SKM-1 (cell line): ENCODE results near the gene IKZF1.
"Not testable (repeated sequence)": the region's sequence is repeated elsewhere in the genome, so short reads cannot be mapped to it uniquely, and the experiment has no call there.

Source experiments
- DNase-seq: peaks from one replicate; lab custom pipeline; 2025; ENCODE audit not compliant: unreplicated experiment; lab: John Stamatoyannopoulos, UW

The IKZF1 gene

DNA sequence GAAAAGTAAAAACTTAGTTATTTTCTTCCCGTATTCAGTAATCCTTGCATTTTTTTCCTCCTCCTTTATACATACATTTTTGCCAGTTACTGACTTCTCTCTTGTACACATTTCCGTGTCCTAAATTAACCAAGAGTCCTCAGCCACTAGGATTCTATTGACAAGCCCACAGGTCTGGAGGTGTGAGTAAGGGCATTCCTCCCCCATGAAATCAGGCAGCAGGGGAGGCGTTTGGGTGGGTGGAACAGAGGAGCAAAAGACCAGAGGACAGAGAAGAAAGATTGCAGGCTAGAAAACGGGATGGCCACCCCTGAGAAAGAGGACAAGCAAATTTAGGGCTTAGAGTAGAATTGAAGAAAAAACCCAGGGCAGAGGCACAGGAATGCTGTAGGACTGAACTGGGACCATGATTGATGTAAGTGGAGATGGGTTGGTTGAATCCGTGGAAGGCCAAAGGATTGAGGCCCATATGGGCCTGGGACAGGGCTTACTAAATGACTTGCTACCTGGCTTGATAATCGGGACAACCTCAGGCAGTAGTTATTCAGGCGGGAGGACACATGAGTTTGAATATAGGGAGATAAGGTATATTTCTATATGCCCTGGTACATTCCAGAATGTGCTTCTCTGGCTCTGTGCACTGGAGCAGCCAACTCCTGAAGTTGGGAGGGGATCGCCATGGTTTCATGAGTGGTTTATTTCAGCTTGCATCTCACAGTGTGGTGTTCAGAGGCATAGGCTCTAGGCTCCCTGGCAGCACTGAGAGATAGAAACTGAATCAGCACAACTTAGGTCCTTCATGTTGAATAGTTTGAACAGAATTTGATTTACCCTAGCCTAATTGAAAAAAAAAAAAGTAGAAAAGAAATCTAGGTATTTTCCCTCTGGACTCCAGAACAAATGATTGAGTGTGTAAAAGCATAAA, 28.0 kb downstream of the IKZF1 start:
- no peak for DNase-seq

- no peak for DNase-seq
These were observed 28.7 kb downstream of the IKZF1 start for GRCh38 chr7:50333221-50333651.

- DNase-seq: no peak
These were observed 30.0 kb downstream of the IKZF1 start for GRCh38 chr7:50334341-50334994.

GRCh38 chr7:50335230-50335794, 30.8 kb downstream of the IKZF1 start:
- DNase-seq: no peak

DNA sequence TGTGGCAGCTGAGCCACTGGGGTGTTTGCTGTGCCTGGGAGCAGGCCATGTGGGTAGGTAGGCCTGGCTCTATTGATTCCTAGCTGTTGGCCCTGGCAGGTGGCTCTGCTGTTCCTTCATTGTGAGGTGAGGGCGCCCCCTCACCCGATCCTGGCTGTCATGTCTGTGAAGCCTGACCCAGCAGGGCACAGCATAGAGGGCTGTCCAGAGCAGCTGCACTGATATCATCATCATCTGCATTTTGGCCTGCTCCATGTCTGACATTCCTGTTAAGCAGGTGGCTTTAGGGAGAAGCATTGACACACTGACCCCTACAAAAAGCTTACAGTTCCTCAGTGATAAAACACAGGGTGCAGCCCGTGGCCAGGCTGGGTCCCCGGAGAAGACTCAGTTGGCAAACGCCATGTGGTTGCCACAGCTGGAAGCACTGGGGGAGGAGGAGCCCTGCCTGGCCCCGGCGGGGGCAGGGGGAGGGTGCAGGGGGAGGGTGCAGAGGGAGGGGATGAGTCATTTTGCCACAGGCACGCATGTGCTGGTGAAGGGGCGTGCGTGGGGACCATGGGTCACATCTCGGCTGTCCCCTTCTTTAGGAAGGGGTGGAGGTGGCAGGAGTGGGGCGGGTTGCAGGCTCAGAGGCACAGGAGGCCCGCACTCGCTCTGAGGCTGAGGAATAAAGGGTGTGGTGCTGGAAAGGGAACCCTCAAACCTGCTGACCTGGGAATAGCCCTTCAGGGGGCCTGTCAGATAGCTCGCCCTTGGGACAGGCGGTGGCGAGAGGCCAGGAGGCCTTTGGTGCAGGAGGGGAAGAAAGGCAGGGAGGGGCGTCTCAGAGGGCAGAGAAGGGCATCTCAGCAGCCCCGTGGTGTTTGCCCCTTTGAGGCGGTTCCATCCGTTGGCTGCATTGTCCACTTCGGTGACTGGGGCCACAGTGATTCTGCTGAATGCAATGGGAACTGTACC, 31.6 kb downstream of the IKZF1 start:
- DNase-seq: no peak

GRCh38 chr7:50336894-50337703, 32.6 kb downstream of the IKZF1 start:
- DNase-seq: no peak

GRCh38 chr7:50339472-50339871, 35.0 kb downstream of the IKZF1 start:
- DNase-seq: not testable (repeated sequence)

DNA sequence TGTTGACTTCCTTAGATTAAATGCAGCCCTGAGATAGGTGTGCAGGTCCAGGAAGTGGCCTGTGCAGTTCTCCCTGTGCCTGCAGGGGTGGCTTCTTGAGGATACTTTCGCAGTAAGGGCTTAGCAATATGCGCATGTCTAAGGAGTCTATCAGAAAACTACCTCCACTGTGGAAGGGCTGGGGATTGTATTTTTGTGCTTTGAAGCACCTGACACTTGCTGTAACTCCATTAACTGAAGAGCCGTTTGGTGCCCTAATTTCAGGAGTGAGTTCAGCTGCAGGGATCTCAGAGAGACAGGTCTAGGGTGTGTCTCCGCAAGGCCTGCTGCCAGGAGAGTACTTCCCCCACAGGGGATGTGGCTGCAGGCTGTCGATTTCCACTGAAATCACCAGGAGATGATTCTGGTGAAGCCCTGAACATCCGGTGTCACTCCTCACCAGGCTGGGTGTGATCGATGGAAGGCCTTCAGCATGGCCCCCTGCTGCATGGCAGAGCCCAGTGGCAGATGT, 35.5 kb downstream of the IKZF1 start:
- no peak for DNase-seq

GRCh38 chr7:50341724-50342123, 37.2 kb downstream of the IKZF1 start:
- DNase-seq: no peak

DNA sequence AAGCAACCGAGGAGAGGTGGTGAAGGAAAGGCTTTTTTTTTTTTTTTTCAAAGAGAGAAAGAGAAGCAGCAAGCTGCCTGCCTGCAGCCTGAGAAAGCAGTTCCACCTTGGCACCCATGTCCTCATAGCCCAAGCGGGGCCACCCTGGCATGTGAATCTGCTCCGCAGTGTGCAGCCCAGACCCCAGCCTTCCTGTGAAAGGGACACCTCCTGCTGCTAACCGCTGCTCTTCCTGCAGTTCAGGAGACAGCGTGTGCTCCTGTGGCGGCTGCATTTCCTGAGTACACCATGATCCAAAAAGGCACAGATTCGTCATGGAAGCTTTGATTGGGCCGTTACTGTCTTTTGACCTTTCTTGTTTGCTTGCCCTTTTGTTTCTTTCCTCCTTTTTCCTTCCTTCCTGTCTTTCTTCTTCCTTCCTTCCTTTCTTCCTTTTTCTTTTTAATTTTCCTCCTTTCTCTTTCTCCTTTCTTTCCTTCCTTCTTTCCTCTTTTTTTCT, 38.1 kb downstream of the IKZF1 start:
- no peak for DNase-seq

DNA sequence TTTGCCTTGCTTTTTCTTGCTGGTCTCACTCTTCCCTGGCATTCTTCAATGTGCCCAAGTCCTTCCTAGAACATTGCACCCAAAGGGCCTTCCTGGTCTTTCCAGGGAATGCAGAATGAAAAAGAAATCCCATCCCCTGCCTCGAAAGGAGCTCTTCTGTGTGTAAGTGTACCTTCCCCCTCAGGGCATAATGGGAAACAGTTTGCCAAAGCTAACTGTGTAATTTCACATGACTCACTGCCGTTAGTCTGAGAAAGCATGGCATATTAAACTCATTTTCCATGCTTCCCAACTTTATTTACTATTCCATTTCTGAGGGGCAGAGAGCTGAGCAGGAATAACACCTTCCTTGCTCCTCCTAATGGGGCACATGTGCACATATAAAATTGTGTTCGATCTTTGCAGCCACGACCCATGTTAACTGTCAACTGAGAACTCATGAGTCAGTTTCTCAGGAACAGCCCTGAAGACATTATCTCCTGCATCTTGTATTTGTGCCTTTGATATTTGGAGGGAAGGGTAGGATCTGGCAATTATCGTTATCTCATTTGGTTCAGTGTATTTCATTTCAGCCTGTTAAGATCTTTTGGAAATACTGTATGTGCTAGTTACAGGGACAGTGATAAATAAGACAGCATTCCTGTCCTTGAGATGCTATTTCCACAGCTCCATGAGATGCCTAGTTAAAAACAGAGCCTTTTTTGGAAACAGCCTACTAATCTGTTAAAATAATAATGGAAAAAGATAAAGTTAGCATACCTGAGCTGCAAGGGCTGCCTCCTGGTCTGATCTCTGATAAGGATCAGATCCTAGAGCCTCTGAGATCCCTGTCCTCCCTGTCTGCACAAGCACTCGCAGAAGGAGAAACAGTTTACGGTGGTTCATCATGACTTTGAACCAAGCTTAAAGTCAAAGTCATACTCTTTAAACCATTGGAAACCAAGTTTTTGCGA, 42.3 kb downstream of the IKZF1 start:
- DNase-seq: no peak

DNA sequence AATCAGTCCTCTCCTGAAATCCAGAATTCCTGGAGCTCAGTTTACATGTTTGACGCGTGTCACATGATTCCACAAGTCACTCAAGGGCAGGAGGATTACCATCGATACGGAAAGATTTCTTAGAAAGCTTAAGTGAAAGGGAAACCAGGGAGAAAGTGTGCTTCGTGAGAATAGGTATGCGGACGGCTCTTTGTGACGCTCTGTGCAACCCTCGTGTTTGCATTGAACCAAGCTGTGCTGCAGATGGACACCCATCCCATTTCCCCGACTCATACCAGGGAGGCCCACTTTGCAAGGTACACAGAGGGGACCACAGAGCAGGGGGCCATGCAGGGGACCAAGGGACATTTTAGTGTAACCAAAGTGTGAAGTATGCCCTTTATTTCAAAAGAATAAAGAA, 43.2 kb downstream of the IKZF1 start:
- no peak for DNase-seq

- DNase-seq: no peak
These were observed 44.1 kb downstream of the IKZF1 start for GRCh38 chr7:50348469-50349162.

DNA sequence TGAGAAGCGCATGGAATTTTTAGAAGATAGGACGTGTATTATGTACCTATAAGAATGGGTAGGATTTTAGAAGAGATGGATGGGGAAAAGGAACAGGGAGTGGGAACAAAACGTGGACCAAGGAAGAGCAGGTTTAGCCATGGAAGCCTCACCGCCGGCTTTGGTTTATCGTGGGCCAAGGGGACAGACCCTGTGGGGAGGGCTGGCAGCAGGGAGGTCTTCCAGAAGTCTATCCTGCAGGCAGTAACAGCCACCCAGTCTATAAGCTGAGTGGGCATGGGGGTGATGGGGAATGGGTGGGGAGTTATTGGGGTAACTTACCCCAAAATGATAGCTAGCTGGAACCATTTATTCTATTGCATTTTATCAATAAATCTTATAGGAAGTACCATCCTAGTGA, 44.9 kb downstream of the IKZF1 start:
- no peak for DNase-seq

DNA sequence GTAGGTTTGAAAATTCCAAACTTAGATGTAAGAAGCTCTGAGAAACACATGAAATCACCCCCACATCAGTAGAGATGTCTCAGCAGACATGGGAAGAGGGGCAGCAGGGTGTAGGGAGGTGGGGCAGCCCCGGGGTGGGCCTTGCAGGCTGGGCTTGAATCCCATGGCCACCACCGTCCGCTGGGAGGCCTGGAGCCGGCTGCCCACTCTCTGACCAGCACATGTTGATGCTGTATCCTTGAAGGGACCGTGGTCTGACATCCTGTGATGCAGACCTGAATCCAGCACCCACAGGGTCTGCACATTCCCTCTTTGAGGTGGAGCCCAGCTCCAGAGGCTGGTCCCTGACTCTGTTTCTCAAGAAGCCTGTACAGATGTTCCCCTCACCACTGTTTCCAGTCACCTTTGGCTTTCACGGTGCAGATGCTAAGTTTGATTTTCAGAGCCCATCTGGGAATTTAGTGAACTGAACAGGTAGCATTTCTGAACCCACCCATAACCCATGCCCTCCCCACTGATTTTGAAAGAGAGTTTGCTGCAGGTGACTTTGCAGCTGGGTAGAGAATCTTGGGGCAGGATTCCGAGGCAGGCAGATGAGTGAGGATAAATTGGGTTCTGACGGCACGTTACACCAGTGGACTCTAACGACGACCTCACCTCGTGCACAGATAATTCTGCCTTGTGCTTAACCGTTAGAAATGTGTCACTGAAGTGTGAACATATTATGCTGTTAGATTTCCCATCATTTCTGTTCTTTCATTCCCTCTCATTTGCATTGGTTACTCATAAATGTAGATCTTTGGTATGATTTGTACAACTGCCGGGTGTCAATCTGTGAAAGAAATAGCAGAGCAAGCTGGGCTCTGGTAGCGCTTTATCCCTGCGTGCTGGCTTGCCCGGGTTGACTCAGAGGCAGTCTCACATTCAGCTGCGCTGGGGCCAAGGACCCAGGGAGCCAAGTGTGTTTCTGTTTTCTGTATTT, 45.7 kb downstream of the IKZF1 start:
- DNase-seq: no peak

DNA sequence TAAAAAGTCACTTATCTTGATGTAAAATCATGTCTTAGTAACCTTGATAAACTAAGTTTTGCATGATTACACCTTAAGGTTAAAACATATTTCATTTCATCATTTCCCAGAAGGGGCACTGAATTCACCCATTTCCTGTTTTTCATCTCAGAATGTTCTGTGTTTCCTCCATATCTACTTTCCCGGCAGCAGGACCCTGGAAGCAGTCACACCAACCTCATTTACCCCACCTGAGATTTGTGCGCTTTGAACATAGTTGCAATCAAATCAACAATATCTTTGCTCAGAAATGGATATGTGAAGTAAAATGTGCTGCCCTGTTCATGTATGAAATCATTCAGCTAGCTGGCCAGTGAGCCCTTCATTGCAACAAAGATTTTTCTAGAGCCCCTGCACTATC, 46.8 kb downstream of the IKZF1 start:
- DNase-seq: no peak

DNA sequence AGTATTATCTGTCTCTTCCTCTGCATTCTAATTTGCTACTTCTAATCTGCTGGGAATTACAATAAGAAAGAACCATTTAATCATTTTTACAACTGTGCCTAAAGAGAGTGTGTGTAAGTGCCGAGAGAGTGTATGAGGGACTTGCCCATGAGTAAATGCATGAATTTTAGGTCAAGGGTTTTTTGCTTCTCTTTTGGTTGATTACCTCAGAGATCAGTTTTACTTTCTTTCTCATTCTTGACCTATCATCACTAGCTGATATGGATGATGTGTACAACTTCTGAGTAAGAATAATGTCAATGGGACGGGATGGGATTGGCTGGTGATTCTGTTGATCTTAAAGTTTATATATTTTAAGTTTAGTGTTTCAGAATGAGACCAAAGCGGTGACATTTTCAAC, 47.8 kb downstream of the IKZF1 start:
- DNase-seq: no peak
